CD4-positive, alpha-beta T cell treated with Interleukin-12 subunit alpha and Interleukin-12 subunit beta, for 1 hour (primary cell): ENCODE results near the gene GRID1.

Experiments used
- DNase-seq: peaks from one replicate; pipeline ENCODE4 v3.0.0-alpha.2; 2020

Gene GRID1

GRCh38 chr10:86222687-86223086, 143.9 kb downstream of the GRID1 start:
- DNase-seq: no peak

GRCh38 chr10:86222336-86222650, 144.3 kb downstream of the GRID1 start:
- no peak for DNase-seq

- no peak for DNase-seq
Measured at GRCh38 chr10:86221442-86222335, 144.9 kb downstream of the GRID1 start.

DNA sequence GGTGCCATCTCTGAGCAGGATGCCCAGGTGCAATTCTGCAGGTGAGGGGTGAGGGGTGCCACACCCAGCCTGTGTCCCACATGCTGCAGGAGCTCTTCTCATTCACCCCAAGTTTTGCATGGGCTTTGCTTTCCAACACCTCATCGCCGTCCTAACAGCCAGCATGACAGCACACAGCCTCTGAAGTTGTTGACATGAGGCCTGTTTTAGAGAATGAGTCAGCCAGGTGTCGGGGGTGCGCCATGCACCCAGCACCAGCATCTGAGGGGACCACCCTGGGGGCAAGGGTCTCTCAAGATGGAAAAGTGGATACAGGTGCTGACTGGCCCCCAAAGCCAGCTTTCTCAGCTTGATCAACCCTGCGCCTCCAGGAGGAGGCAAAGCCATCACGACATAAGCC, 146.0 kb downstream of the GRID1 start:
- no peak for DNase-seq

- DNase-seq: no peak
Measured at GRCh38 chr10:86219271-86219670, 147.3 kb downstream of the GRID1 start.

DNA sequence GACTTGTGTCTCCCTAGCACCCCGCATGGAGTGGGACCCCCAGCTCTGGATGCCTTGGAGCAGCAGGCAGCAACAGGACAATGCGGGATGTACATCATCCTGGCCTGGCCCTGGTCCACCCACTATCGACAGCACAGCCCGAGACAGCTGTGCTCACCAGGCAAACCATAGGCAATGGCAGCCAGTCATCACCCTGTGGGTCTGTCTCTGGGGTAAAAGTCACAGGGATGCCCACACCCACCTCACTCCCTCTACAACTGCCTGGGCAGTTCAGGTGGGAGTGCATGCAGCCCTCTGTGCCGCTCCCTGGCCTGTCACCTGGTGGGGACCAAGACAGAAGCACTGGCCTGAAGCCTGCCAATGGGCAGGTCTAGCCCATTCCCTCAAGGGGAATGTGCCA, 147.8 kb downstream of the GRID1 start:
- no peak for DNase-seq

- DNase-seq: no peak
Measured at GRCh38 chr10:86218160-86218559, 148.4 kb downstream of the GRID1 start.

GRCh38 chr10:86217371-86218080, 149.1 kb downstream of the GRID1 start:
- no peak for DNase-seq

GRCh38 chr10:86216886-86217285, 149.7 kb downstream of the GRID1 start:
- DNase-seq: no peak

- DNase-seq: no peak
Measured at GRCh38 chr10:86215712-86216111, 150.9 kb downstream of the GRID1 start.

DNA sequence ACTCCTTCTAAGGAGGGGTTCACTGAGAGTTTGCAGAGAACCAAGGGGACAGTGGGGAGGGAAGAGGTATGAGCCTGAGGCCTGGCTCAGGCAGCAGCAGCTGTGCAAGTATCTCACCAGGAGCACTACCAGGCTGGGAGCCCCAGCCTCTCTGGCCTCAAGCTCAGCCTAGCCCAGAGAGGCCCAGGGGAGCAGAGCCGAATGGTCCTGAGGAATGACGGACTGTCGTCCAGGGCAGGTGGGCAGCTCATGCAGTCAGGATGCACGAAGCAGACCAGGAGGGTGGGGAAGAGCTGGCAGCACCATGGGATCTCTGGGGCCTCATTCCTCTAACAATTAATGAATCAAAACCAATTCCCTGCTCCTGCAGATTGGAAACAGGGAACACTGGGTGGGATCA, 151.5 kb downstream of the GRID1 start:
- DNase-seq: no peak

- no peak for DNase-seq
Measured at GRCh38 chr10:86213148-86213547, 153.4 kb downstream of the GRID1 start.

GRCh38 chr10:86212391-86212700, 154.2 kb downstream of the GRID1 start:
- no peak for DNase-seq

GRCh38 chr10:86211691-86212390, 154.8 kb downstream of the GRID1 start:
- no peak for DNase-seq

GRCh38 chr10:86210416-86210815, 156.2 kb downstream of the GRID1 start:
- DNase-seq: no peak

DNA sequence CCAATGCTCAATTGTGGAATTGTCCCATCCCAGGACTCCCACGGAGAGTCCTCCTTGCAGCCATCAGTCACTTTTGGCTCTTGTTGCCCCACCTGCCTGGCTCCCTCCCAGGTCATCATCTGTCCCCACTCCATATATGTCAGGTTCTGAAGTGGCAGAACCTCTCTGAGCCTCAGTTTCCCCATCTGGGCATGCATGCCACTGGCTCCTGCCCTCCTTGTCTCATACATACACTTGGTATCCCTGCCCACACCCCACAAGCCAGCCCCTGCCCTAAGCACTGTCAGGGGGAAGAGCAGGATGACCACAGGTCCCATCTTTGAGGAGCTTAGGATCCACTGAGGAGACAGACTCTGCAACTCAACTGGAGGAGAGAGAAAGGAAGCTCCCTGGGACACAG, 156.9 kb downstream of the GRID1 start:
- no peak for DNase-seq

DNA sequence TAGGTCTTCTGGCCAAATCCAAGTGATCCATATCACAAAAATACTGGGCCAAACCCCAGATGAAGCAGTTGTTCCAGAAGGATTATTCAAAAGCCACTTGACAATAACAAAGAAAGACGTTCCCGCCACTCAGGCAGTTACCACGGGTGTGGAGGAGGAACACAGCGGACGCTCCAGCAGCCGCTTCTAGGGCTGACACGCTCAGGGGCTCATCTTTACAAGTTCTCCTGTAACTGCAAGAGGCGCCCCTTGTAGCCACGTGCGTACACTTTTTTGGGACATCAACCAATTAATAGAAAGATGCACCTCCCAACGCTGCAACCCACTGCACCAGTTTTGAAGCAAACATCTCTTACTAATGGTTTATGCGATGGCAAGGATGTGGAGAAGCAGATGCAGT, 159.4 kb downstream of the GRID1 start:
- DNase-seq: no peak

DNA sequence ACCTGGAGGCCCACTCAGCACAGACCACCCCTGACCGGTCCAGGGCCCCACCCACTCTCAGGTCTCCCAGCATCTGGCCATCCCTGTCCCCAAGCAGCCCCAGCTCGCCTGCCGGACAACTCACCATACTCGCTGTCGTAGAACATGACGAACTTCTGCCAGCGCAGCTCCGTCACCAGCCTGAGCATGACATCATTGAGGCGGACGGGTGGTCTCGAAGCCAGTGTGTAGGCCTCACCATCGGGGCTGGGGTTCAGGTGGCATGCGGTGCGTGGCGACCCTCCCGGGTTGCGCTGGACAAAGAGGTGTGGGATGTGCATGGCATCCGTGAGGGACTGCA, 160.4 kb downstream of the GRID1 start:
- DNase-seq: no peak

- DNase-seq: no peak
Measured at GRCh38 chr10:86205306-86206239, 161.0 kb downstream of the GRID1 start.

DNA sequence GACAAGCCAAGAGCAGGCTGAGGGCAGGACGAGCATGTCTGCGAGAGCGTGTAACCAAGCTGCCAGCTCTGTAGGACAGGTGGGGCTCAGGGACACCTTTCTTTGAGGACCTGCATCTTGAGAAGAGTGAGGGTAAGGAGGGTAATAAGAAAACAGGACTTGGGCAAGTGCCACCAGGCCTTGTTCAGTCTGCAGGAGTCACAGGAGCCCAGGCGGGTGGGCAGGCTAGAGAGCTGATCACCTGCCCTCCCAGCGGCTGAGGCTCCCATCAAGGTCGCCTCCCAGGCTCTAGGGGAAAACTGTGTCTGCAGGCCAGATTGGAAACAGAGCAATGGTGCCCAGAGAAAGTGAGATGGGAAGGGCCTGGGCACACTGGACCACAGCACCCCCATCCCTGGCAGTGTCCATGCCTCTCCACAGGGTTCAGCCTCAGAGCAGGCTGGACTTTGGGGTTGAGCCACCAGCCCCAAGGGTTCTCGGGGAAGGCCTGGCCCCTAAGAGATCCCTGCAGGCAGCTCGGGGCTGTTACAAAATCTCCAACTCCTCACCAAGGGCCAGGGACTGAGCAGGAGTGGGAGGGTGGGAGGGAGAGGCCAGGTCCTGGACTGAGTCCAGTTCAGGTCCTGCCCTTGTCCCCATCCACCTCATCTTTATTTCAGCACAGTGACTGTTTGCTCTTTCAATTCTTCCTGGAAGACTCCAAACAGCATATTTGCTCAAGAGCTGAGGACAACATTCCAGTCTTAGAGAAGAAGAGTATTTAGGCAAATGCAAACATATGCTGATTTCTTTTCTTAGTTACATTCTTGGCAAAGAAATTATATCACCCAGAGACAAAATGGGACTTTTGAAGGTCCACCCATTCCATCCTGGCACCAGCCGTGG, 161.9 kb downstream of the GRID1 start:
- DNase-seq: no peak

GRCh38 chr10:86203162-86203905, 163.3 kb downstream of the GRID1 start:
- no peak for DNase-seq
